Measurements from ENCODE around the gene PPIL1. TPM values are rescaled to one million over a fixed set of nuclear protein-coding genes. Genes with fewer than 3 reads are reported as not detected.

PPIL1 gene
- total RNA-seq, 8 experiments from 2014 or later: 36.4 to 77.1 (median 48.4) TPM

DNA sequence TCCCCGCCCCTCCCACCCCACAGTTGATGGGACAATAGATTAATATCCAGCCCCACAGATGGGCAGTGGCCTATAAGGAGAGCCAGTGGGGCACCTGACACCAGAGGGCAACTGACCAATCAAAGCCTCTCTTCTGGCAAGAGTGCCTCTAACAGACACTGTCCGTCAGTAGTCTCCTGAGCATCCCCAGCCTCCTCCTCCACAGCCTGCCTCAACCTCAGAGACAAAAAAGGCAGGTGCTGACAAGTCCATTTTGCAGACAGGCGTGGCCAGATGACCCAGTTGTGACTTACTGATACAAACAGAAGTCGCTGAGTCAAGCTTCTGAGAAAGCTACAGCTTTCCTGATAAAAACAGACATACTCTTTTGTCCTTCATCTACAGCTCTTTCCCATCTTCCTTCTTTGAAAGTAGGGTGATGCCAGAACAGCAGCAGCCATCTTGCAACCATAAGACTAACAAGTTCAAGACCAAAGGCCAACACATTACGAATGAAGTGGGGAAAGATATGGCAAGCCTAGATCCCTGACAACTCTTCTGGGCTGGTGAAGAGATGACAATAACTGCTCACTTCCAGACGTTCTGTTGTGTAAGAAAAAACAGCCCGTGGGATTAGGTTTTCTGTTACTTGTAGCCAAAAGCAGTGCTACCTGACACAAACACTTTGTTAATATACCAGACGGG is 12.3 kb downstream of the PPIL1 start:
- ATAC-seq (replicated peaks in 6 of 8): peak in 2 of 8 experiments; percentile 40 to 62
- 83 to 100% (median 93%) methylated on average over 1 to 5 of the region's 8 CpGs; no CpG with 5 or more reads in 2 of the 10 experiments for WGBS, 10 experiments

DNA sequence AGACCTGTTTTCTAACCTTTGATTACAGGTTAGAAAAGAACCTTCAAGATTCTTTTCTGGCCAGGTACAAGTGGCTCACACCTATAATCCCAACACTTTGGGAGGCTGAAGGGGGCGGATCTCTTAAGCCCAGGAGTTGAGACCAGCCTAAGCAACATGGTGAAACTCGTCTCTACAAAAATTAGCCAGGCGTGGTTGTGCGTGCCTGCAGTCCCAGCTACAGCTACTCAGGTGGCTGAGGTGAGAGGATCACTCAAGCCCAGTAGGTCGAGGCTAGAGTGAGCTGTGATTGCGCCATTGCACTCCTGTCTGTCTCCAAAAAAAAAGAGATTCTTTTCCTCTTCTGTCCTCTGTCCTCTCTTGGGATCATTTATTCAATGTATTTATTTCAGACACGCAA is 14.5 kb downstream of the PPIL1 start:
- ATAC-seq (replicated peaks in 6 of 8): no peak
- Histone ChIP-seq H3K4me1 (replicated peaks in 1 of 2) (peaks cover 0 to 6% of the 10 kb centered on the region in 2 donors), H3K27ac (no peak overlapping the region), H3K4me3 (no peak overlapping the region)
- 83 to 100% (median 97%) methylated on average over 1 to 5 of the region's 7 CpGs; no CpG with 5 or more reads in 1 of the 10 experiments for WGBS, 10 experiments
- in situ Hi-C loops (cut with MboI; ENCODE audit: low pct_unique_long_range_greater_than_20kb in 2 of 9, low sequenced_read_pairs in 9 of 9, unreplicated experiment in 9 of 9): loop anchor here in 2 of 9 experiments (25.0 kb wide), 1 partner anchor 248 kb away; no protein-coding TSS in a partner anchor

More for the DNA sequence above, 12.3 kb downstream of the PPIL1 start:
- peaks cover 0 to 6% of the 10 kb centered on the region in 2 donors for H3K4me1 ChIP-seq (replicated peaks in 1 of 2)
- H3K4me3 ChIP-seq: no peak overlapping the region
- H3K27ac ChIP-seq: no peak overlapping the region
- in situ Hi-C loops (cut with MboI; ENCODE audit: low pct_unique_long_range_greater_than_20kb in 2 of 9, low sequenced_read_pairs in 9 of 9, unreplicated experiment in 9 of 9): loop anchor here in 2 of 9 experiments (25.0 kb wide), 1 partner anchor 250 kb away; no protein-coding TSS in a partner anchor

DNA sequence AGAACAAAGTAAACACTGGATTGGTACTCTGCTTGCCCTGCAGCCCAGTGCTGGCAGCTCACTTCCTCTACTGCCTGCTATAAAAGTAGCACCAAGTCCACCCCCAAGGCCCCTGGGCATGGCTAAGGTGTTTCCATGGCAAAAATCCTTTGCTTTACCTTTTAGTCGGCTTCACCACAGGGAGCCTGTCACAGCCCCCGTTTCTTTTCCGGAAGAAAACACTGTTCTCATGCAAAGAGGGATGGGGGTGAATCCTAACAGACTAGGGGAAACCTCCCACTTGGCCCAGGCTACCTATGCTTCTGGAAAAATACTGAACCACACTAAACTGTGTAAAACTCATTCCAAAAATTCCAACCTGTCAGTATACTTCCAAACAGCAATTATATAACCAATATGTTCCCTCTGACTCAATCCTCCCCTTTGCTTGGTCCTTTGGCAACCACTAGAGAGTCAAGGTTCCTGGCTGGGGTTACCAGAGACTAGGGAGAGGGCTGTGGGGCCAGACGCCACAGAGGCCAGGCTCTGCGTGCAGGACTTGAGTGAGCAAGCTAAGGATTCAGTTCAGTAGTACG is 16.1 kb downstream of the PPIL1 start:
- in situ Hi-C loops (cut with MboI; ENCODE audit: low pct_unique_long_range_greater_than_20kb in 2 of 9, low sequenced_read_pairs in 9 of 9, unreplicated experiment in 9 of 9): loop anchor here in 2 of 9 experiments (25.0 kb wide), 1 partner anchor 246 kb away; no protein-coding TSS in a partner anchor
- no peak for ATAC-seq (replicated peaks in 6 of 8)
- 0 to 80% (median 38%) methylated on average over 1 to 5 of the region's 6 CpGs; no CpG with 5 or more reads in 3 of the 10 experiments for WGBS, 10 experiments
- H3K4me3 ChIP-seq: no peak overlapping the region
- no peak overlapping the region for H3K27ac ChIP-seq
- H3K4me1 ChIP-seq (replicated peaks in 1 of 2): peaks cover 0 to 6% of the 10 kb centered on the region in 2 donors

DNA sequence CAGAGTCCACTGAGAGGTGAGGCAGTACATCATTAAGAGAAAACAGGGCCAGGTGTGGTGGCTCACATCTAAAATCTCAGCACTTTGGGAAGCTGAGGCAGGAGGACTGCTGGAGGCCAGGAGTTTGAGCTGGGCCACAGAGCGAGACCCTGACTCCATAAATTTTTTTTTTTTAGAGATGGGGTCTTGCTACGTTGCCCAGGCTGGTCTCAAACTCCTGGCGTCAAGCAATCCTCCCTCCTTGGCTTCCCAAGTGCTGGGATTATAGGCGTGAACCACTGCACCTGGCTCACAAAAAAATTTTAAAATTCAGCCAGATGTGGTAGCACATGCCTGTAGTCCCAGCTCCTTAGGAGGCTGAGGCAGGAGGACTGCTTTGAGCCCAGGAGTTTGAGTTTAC is 17.3 kb downstream of the PPIL1 start:
- H3K27ac ChIP-seq: no peak overlapping the region
- no peak overlapping the region for H3K4me3 ChIP-seq
- in situ Hi-C loops (cut with MboI; ENCODE audit: low pct_unique_long_range_greater_than_20kb in 2 of 9, low sequenced_read_pairs in 9 of 9, unreplicated experiment in 9 of 9): loop anchor here in 2 of 9 experiments (25.0 kb wide), 1 partner anchor 245 kb away; no protein-coding TSS in a partner anchor
- WGBS, 10 experiments: 96 to 100% (median 100%) methylated on average over 1 to 4 of the region's 4 CpGs; no CpG with 5 or more reads in 4 of the 10 experiments
- ATAC-seq (replicated peaks in 6 of 8): no peak
- H3K4me1 ChIP-seq (replicated peaks in 1 of 2): peaks cover 0 to 6% of the 10 kb centered on the region in 2 donors

DNA sequence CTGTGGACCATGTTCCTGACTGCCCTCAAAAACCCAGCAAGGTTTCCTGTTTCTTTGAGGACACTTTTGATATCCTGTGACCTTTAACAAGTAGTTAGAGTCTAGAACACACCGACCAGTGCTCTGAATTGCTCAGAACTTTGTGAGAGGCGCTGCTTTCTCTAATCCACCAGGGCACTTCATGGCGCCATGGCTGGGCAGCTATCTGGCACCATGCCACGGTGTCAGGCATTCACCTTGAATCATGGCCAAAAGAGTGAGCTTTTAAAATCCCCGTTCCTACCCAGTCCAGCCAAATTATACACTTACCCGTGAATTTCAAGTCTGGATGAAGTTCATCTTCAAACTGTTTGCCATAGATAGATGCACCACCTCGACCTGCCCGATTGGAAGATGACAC is 18.3 kb downstream of the PPIL1 start:
- no peak for ATAC-seq (replicated peaks in 6 of 8)
- in situ Hi-C loops (cut with MboI; ENCODE audit: low pct_unique_long_range_greater_than_20kb in 2 of 9, low sequenced_read_pairs in 9 of 9, unreplicated experiment in 9 of 9): loop anchor here in 2 of 9 experiments (25.0 kb wide), 1 partner anchor 244 kb away; no protein-coding TSS in a partner anchor

DNA sequence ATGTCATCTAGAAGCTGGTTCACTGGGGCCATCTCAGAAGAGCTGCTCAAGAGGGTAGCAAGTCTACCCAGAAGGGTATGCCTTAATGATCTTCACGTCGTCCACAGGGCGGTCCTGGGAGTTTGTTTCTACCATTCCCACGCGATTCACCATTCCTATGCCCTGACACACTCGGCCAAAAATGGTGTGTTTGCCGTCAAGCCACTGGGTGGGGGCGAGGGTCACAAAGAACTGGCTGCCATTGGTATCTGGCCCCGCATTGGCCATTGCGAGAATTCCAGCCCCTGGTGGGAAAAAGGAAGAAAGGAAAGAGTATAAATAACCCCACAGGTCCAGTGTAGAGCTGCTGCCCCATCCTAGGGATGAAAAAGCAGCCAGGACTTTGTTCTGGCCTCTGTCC is 18.9 kb downstream of the PPIL1 start:
- H3K4me3 ChIP-seq: no peak overlapping the region
- H3K4me1 ChIP-seq (replicated peaks in 1 of 2): peaks cover 0 to 8% of the 10 kb centered on the region in 2 donors
- in situ Hi-C loops (cut with MboI; ENCODE audit: low pct_unique_long_range_greater_than_20kb in 2 of 9, low sequenced_read_pairs in 9 of 9, unreplicated experiment in 9 of 9): loop anchor here in 2 of 9 experiments (25.0 kb wide), 1 partner anchor 243 kb away; no protein-coding TSS in a partner anchor
- WGBS, 10 experiments: 87 to 100% (median 98%) methylated on average over 2 to 10 of the region's 10 CpGs; no CpG with 5 or more reads in 2 of the 10 experiments
- ATAC-seq (replicated peaks in 6 of 8): no peak
- no peak overlapping the region for H3K27ac ChIP-seq

More for the DNA sequence above, 18.3 kb downstream of the PPIL1 start:
- Histone ChIP-seq H3K27ac (no peak overlapping the region), H3K4me1 (replicated peaks in 1 of 2) (peaks cover 0 to 6% of the 10 kb centered on the region in 2 donors), H3K4me3 (no peak overlapping the region)
- 67 to 100% (median 93%) methylated on average over 1 to 8 of the region's 8 CpGs; no CpG with 5 or more reads in 2 of the 10 experiments for WGBS, 10 experiments

DNA sequence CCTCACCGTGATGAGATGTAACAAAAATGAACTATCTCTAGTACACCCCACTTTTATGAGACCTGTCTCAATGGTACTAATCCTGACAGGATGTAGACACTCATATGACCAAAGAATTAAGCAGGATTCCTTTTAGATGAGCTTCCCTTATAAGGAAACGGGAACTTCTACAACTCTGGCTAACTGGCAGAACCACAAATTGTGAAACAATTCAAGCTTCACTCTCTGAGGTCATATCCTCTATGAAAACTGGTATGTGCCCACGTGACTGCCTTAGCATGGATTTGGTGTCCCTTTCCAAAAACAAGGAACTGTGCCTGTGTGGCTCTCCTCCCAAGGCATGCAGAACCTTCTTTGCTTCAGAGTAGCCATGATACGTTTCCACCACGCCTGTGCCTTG is 21.3 kb downstream of the PPIL1 start:
- H3K4me3 ChIP-seq: no peak overlapping the region
- peaks cover 18 to 23% of the 10 kb centered on the region in 2 donors for H3K4me1 ChIP-seq (replicated peaks in 1 of 2)
- peak in 2 of 8 experiments; percentile 33 to 55 for ATAC-seq (replicated peaks in 6 of 8)
- WGBS, 10 experiments: 13 to 100% (median 89%) methylated on average over 1 to 4 of the region's 5 CpGs
- H3K27ac ChIP-seq: no peak overlapping the region
- in situ Hi-C loops (cut with MboI; ENCODE audit: low pct_unique_long_range_greater_than_20kb in 2 of 9, low sequenced_read_pairs in 9 of 9, unreplicated experiment in 9 of 9): loop anchor here in 2 of 9 experiments (25.0 kb wide), 1 partner anchor 241 kb away; no protein-coding TSS in a partner anchor

DNA sequence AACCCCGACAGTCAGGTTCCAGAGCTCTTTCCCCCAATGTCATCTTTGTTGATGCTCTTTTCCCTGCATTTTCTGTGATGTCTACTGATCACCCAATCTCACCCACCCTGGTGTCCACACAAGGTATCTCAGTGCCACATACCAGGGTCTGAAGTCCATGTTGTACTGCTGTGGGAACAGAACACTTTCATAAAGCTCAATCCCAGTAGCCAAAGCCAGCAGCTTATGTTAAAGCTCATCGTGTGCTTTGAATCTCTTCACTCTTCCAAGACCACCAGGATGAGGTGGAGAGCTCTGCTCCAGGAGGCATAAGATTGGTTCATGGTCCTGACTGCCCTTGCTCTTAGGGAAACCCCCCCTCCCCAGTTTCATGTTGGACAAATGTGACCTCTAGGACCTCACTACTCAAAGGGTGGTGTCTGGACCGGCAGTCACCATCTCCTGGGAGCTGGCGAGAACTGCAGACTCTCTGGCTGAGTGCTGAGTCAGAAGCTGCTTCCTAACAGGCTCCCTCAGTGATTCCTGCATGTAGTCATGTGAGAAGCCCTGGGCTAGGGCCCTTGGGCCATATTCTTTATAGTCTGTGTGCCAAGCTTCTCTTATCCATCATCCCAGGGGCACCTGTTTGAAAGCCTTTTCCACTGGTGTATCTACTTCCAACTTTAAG is 22.0 kb downstream of the PPIL1 start:
- in situ Hi-C loops (cut with MboI; ENCODE audit: low pct_unique_long_range_greater_than_20kb in 2 of 9, low sequenced_read_pairs in 9 of 9, unreplicated experiment in 9 of 9): loop anchor here in 2 of 9 experiments (25.0 kb wide), 1 partner anchor 240 kb away; no protein-coding TSS in a partner anchor
- peak; percentile 15 to 87 (median 31) for ATAC-seq (replicated peaks in 6 of 8)

DNA sequence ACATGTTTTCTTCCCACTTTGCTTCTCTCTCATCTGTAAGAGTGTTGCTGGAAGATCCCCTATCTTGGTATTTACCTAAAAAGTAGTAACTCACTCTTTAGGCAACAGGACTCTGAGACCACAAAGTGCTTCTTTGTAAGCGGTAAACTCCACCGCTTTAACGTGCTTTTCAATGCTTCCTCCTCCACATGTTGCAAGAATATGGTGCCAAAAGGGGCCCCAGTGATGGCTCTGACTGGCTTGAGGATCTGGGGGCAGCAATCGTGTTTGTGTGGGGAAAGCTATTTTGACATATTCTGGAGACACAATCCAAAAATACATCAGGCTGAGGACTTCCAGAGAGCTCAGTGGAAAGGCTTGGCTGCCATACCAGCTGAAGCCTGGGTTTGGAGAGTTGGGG is 23.0 kb downstream of the PPIL1 start:
- WGBS, 10 experiments: 60 to 100% (median 88%) methylated on average over 1 to 4 of the region's 4 CpGs; no CpG with 5 or more reads in 2 of the 10 experiments
- no peak overlapping the region for H3K27ac ChIP-seq
- ATAC-seq (replicated peaks in 6 of 8): no peak
- H3K4me1 ChIP-seq (replicated peaks in 1 of 2): peaks cover 22 to 25% of the 10 kb centered on the region in 2 donors
- in situ Hi-C loops (cut with MboI; ENCODE audit: low pct_unique_long_range_greater_than_20kb in 2 of 9, low sequenced_read_pairs in 9 of 9, unreplicated experiment in 9 of 9): loop anchor here in 2 of 9 experiments (25.0 kb wide), 1 partner anchor 239 kb away; no protein-coding TSS in a partner anchor
- no peak overlapping the region for H3K4me3 ChIP-seq

More for the DNA sequence above, 22.0 kb downstream of the PPIL1 start:
- Histone ChIP-seq H3K27ac (no peak overlapping the region), H3K4me3 (no peak overlapping the region), H3K4me1 (replicated peaks in 1 of 2) (peaks cover 22 to 25% of the 10 kb centered on the region in 2 donors)
- 6 to 100% (median 84%) methylated on average over 1 to 4 of the region's 4 CpGs; no CpG with 5 or more reads in 6 of the 10 experiments for WGBS, 10 experiments

DNA sequence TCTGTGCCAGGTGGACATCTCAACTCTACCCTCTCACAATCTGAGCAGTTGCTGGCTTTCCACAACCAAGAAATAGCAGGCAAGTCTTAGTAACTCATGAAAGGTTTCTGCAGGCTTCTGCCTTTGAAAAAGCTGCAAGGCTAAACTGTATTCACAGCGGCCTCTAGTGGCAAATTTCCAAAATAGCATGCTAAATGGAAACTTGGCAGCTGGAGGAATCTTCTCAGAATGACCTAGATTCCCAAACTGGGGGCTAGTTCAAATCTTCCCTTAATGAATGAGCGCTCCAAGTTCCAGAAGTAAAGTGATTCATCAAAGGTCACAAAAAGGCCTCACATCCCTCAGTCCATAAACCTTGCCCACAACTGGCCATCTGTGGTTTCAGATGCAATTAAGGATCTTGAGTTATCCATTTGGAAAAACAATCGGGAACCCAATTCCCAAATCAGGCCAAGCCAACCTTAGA is 23.4 kb downstream of the PPIL1 start:
- Histone ChIP-seq H3K4me1 (replicated peaks in 1 of 2) (peaks cover 22 to 25% of the 10 kb centered on the region in 2 donors), H3K4me3 (no peak overlapping the region), H3K27ac (no peak overlapping the region)
- 0 to 50% (median 31%) methylated on average over 1 to 3 of the region's 3 CpGs for WGBS, 10 experiments
- peak in 6 of 8 experiments; percentile 12 to 37 (median 24) for ATAC-seq (replicated peaks in 6 of 8)
- in situ Hi-C loops (cut with MboI; ENCODE audit: low pct_unique_long_range_greater_than_20kb in 2 of 9, low sequenced_read_pairs in 9 of 9, unreplicated experiment in 9 of 9): loop anchor here in 2 of 9 experiments (25.0 kb wide), 1 partner anchor 239 kb away; no protein-coding TSS in a partner anchor

DNA sequence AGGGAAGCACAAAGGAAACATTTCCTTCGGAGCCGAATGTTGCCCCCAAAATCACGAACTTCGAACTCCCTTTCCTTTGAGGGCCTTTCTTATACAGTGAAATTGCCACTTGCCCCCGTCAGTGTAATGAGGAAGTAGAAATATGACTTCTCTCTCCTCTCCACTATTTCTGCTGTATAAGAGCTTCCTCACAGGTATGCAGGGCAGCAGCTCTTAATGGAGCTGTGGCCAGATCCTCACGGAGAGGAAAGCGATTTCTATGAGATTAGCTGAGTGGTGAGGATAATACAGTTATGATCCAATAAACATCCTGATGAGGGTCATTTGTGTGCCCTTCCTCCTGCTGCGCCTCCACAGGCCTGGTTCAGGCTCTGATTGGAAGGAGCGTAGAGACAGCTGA is 24.6 kb downstream of the PPIL1 start:
- H3K27ac ChIP-seq: no peak overlapping the region
- no peak overlapping the region for H3K4me3 ChIP-seq
- in situ Hi-C loops (cut with MboI; ENCODE audit: low pct_unique_long_range_greater_than_20kb in 2 of 9, low sequenced_read_pairs in 9 of 9, unreplicated experiment in 9 of 9): loop anchor here in 2 of 9 experiments (25.0 kb wide), 1 partner anchor 238 kb away; no protein-coding TSS in a partner anchor
- 88 to 100% (median 96%) methylated on average over 1 to 9 of the region's 9 CpGs for WGBS, 10 experiments
- peaks cover 22 to 25% of the 10 kb centered on the region in 2 donors for H3K4me1 ChIP-seq (replicated peaks in 1 of 2)
- no peak for ATAC-seq (replicated peaks in 6 of 8)
